GM12878 (cell line): ENCODE results near the gene ATCAY. TPM values are rescaled to one million over a fixed set of nuclear protein-coding genes. Genes with fewer than 3 reads are reported as not detected.

Experiments
- ATAC-seq: fragments of 200-7000 bp; cut with Tn5 transposase; 3 replicates; pipeline ENCODE4 v1.9.1; 2020; ENCODE audit warnings: mild to moderate bottlenecking, moderate library complexity
- BruUV-seq: library from RNA; stranded (reverse); fragments of 400-500 nt; replicated peaks from 2 replicates; lab custom pipeline; 2021; lab: Mats Ljungman, UMichigan
- CTCF ChIA-PET: fragments of 300-600 bp; sonication (Branson Sonifier 250); formaldehyde crosslinking; extraction: SDS; loops from one replicate; lab custom pipeline; 2021; ENCODE audit warnings: inconsistent platforms; lab: Yijun Ruan, JAX
- POLR2A ChIA-PET: fragments of 350-600 bp; formaldehyde crosslinking; extraction: SDS; loops from one replicate; lab custom pipeline; 2021; ENCODE audit warnings: inconsistent platforms; lab: Charles Lee
- RAD21 ChIA-PET: fragments of 300-600 bp; sonication (Branson Sonifier 250); formaldehyde crosslinking; loops from one replicate; lab custom pipeline; 2023; ENCODE audit warnings: antibody characterized with exemption; ENCODE audit not compliant: unreplicated experiment; lab: Charles Lee
- SMC1A ChIA-PET: fragments of 300-600 bp; sonication (Branson Sonifier 250); formaldehyde crosslinking; loops from one replicate; lab custom pipeline; 2023; ENCODE audit not compliant: unreplicated experiment, uncharacterized antibody; lab: Charles Lee
- DNase-seq: peaks from one replicate; pipeline ENCODE4 v3.0.0-alpha.2; 2011; ENCODE audit warnings: low read depth, low spot score
- FAIRE-seq: peaks from 3 replicates; lab custom pipeline; 2011; peaks lifted over from hg19 to GRCh38; lab: Jason Lieb, UNC
- H2AFZ ChIP-seq: 2 replicates; pipeline ENCODE4 v1.6.0; 2011; ENCODE audit warnings: low read depth, low read length, control low read depth; ENCODE audit not compliant: control insufficient read depth
- H3K27ac ChIP-seq: 2 replicates; pipeline ENCODE4 v1.5.1; 2011; ENCODE audit warnings: control low read depth; ENCODE audit not compliant: control insufficient read depth, insufficient read depth
- H3K27me3 ChIP-seq, 2 experiments: replicated peaks in 1 of 2; 2 replicates each; pipeline versions ENCODE4 v1.6.0 to v1.6.1; 2011; ENCODE audit warnings: low read length in 1 of 2; ENCODE audit not compliant: control insufficient read depth in 2 of 2, insufficient read depth in 2 of 2
- H3K36me3 ChIP-seq, 2 experiments: 2 replicates each; pipeline ENCODE4 v1.5.1; 2011; ENCODE audit warnings: low read length in 1 of 2; ENCODE audit not compliant: control insufficient read depth in 2 of 2, insufficient read depth in 2 of 2
- H3K4me1 ChIP-seq: 2 replicates; pipeline ENCODE4 v1.6.1; 2011; ENCODE audit warnings: mild to moderate bottlenecking, low read length, moderate library complexity, mixed read lengths; ENCODE audit not compliant: control insufficient read depth, insufficient read depth
- H3K4me2 ChIP-seq: 2 replicates; pipeline ENCODE4 v1.6.0; 2011; ENCODE audit warnings: control low read depth; ENCODE audit not compliant: control insufficient read depth, insufficient read depth
- H3K4me3 ChIP-seq: fragments of 200-600 bp; sonication (generic); 2 replicates; pipeline ENCODE4 v1.5.1; 2016
- H3K79me2 ChIP-seq: 2 replicates; pipeline ENCODE4 v1.6.0; 2011; ENCODE audit warnings: low read length; ENCODE audit not compliant: control insufficient read depth, insufficient read depth
- H3K9ac ChIP-seq: 2 replicates; pipeline ENCODE4 v1.8.0; 2011; ENCODE audit warnings: low read length, control low read depth, mixed read lengths; ENCODE audit not compliant: control insufficient read depth, insufficient read depth
- H3K9me3 ChIP-seq: replicated peaks from 3 replicates; pipeline ENCODE4 v1.5.1; 2011; ENCODE audit warnings: mild to moderate bottlenecking, low read length; ENCODE audit not compliant: control insufficient read depth, insufficient read depth
- H4K20me1 ChIP-seq: 2 replicates; pipeline ENCODE4 v1.6.0; 2011; ENCODE audit not compliant: control insufficient read depth, insufficient read depth
- BHLHE40 ChIP-seq, 2 experiments: fragments of 450-650 bp in 1 of 2; IDR thresholded peaks; 2 replicates each; pipeline ENCODE4 v1.6.1; 2011 to 2017; ENCODE audit warnings: low read depth in 2 of 2, borderline replicate concordance in 1 of 2, improper control_type of control experiment in 1 of 2, low read length in 1 of 2, mild to moderate bottlenecking in 1 of 2
- CBFB ChIP-seq: IDR thresholded peaks from 2 replicates; pipeline ENCODE4 v1.6.1; 2016; ENCODE audit warnings: antibody characterized with exemption, low read depth
- CEBPB ChIP-seq, 2 experiments: fragments of 150-350 bp in 1 of 2; IDR thresholded peaks; 2 replicates each; pipeline ENCODE4 v1.6.1; 2012 to 2014; ENCODE audit warnings: low read depth in 2 of 2, low read length in 2 of 2, borderline replicate concordance in 1 of 2, inconsistent platforms in 1 of 2
- ETV6 ChIP-seq, 2 experiments: fragments of 450-650 bp in 1 of 2; IDR thresholded peaks in 1 of 2; conservative IDR thresholded peaks in 1 of 2; 2 replicates each; pipeline ENCODE4 v1.6.1; 2014; ENCODE audit warnings: antibody characterized with exemption in 1 of 2, borderline replicate concordance in 1 of 2, low read depth in 1 of 2, mild to moderate bottlenecking in 1 of 2, moderate library complexity in 1 of 2
- NFIC ChIP-seq: IDR thresholded peaks from 2 replicates; pipeline ENCODE4 v1.6.1; 2012; ENCODE audit warnings: low read depth, mild to moderate bottlenecking, inconsistent platforms, low read length, moderate library complexity
- NR2F1 ChIP-seq: fragments of 450-650 bp; conservative IDR thresholded peaks from 2 replicates; pipeline ENCODE4 v1.6.1; 2017; ENCODE audit warnings: mild to moderate bottlenecking
- PKNOX1 ChIP-seq: fragments of 450-650 bp; IDR thresholded peaks from 2 replicates; pipeline ENCODE4 v1.6.1; 2016; ENCODE audit warnings: mild to moderate bottlenecking
- RB1 ChIP-seq: fragments of 450-650 bp; formaldehyde crosslinking; IDR thresholded peaks from 2 replicates; pipeline ENCODE4 v1.6.1; 2017; ENCODE audit warnings: mild to moderate bottlenecking, borderline replicate concordance
- RCOR1 ChIP-seq: conservative IDR thresholded peaks from 2 replicates; pipeline ENCODE4 v1.6.1; 2012; ENCODE audit warnings: low read depth, low read length, improper control_type of control experiment
- SREBF1 ChIP-seq: IDR thresholded peaks from 2 replicates; pipeline ENCODE4 v1.6.1; 2012; ENCODE audit warnings: mild to moderate bottlenecking, low read length
- SRF ChIP-seq, 2 experiments: IDR thresholded peaks; 2 replicates each; pipeline ENCODE4 v1.6.1; 2011; ENCODE audit warnings: low read depth in 2 of 2, low read length in 2 of 2, mild to moderate bottlenecking in 1 of 2, moderate library complexity in 1 of 2
- ZBTB4 ChIP-seq: fragments of 450-650 bp; formaldehyde crosslinking; IDR thresholded peaks from 2 replicates; pipeline ENCODE4 v1.4.0; 2022; ENCODE audit warnings: mild to moderate bottlenecking, moderate library complexity
- ZNF24 ChIP-seq: fragments of 450-650 bp; IDR thresholded peaks from 2 replicates; pipeline ENCODE4 v1.6.1; 2017; ENCODE audit warnings: antibody characterized with exemption, mild to moderate bottlenecking
- WGBS: methylation state at CpG from one replicate; pipeline ENCODE4 v1.1.6; 2016; ENCODE audit warnings: low lambda C conversion rate; ENCODE audit not compliant: insufficient replicate concordance, insufficient coverage; ENCODE audit errors: missing lambda C conversion rate; 5-methylcytosine and 5-hydroxymethylcytosine counted together
- in situ Hi-C: fragments of 300-500 bp; cut with MboI; formaldehyde crosslinking; loops from 9 replicates; pipeline ENCODE4 v1.14.3; 2018; ENCODE audit warnings: mixed read lengths
- intact Hi-C: fragments of 100-400 bp; cut with micrococcal nuclease; formaldehyde crosslinking; loops from one replicate; pipeline ENCODE4 v1.14.2; 2022; ENCODE audit not compliant: unreplicated experiment
- polyA plus RNA-seq, 11 experiments: library from polyadenylated mRNA; depleted of rRNA in 4 of 11; unstranded in 6 of 11; stranded (reverse) in 5 of 11; fragments of >200 nt; fragmentation: Nextera tagmentation in 4 of 11; fragmentation: Illumina TruSeq in 1 of 11; extraction: Ambion mirVana in 4 of 11; extraction: Trizol in 1 of 11; gene quantifications; 1 replicate in 1 of 11; 2 replicates in 10 of 11; pipeline versions ENCODE4 v1.2.1 to v1.2.3, GENCODE V29; 2011 to 2016; ENCODE audit warnings: inconsistent platforms in 2 of 11, missing spikeins in 2 of 11, low read depth in 1 of 11
- total RNA-seq, 4 experiments: library from RNA; depleted of rRNA in 3 of 4; stranded (reverse); fragments of >200 nt in 3 of 4; fragmentation: Illumina TruSeq in 1 of 4; extraction: Trizol in 1 of 4; gene quantifications; 2 replicates each; pipeline versions ENCODE4 v1.2.1 to v1.2.3, GENCODE V29; 2013 to 2021
- TF ChIP-seq, protein P1 (sequence below): fragments of 150-350 bp; IDR thresholded peaks from 2 replicates; pipeline ENCODE4 v1.6.1; 2016; ENCODE audit warnings: low read depth, low read length

The ATCAY gene
- total and polyA plus RNA-seq, 10 of the 15 experiments (the other 5 are each of a cell fraction or from before 2014, with no cell fraction given), result under 0.01 to 0.04 (median 0.02) TPM; not detected in 4

- Histone ChIP-seq H2AFZ (no peak overlapping the region), H3K79me2 (peaks cover 18% of the 10 kb centered on the region), H3K27ac (peak overlapping the region; percentile 42; the same call in 1 of the 2 replicates), H3K4me2 (peak overlapping the region; percentile 62), H3K27me3 (no peaks in the 10 kb centered on the region), H4K20me1 (no peaks in the 10 kb centered on the region; the same call in 1 of the 2 replicates), H3K9me3 (no peaks in the 10 kb centered on the region), H3K4me3 (peak overlapping the region; percentile 90), H3K9ac (peak overlapping the region; percentile 89), H3K4me1 (peaks cover 3% of the 10 kb centered on the region), H3K36me3 (peaks cover 0 to 3% of the 10 kb centered on the region in 2 experiments; a peak in 3 of 4 replicates)
- intact Hi-C loops (no loop called here), in situ Hi-C loops (no loop called here)
- CTCF ChIA-PET, result interaction anchor here (1.2 to 1.5 kb wide), 2 partner anchors 18 to 238 kb away, joined by 4 to 6 read pairs; no protein-coding TSS in a partner anchor
- DNase-seq (no peak), ATAC-seq (no peak), FAIRE-seq (no peak)
- WGBS, result 55% methylated on average over 23 of the region's 23 CpGs
- BruUV-seq, result TSS peak; percentile 53
- RAD21 ChIA-PET, result interaction anchor here (0.5 to 1.0 kb wide), 2 partner anchors 18 to 629 kb away, joined by 3 to 4 read pairs; no protein-coding TSS in a partner anchor
- POLR2A ChIA-PET, result interaction anchor here (0.7 to 3.3 kb wide), 4 partner anchors 16 to 208 kb away, joined by 3 to 12 read pairs (median 6); partner anchors contain the start of genes APBA3 and EEF2
- SMC1A ChIA-PET, result interaction anchor here (1.3 kb wide), 1 partner anchor 16 kb away, joined by 5 read pairs; the partner anchor contains the start of gene EEF2
- TF ChIP-seq ZNF24, result no peak
- no peak for TF ChIP-seq BHLHE40 (IDR thresholded peaks at IDR 0.05; ENCODE audit: borderline replicate concordance in 1 of 2, low read depth in 2 of 2, low read length in 1 of 2)
- no peak for TF ChIP-seq ZBTB4 (CRISPR knock-in tag)
- no peak for TF ChIP-seq NFIC
- TF ChIP-seq, protein P1, sequence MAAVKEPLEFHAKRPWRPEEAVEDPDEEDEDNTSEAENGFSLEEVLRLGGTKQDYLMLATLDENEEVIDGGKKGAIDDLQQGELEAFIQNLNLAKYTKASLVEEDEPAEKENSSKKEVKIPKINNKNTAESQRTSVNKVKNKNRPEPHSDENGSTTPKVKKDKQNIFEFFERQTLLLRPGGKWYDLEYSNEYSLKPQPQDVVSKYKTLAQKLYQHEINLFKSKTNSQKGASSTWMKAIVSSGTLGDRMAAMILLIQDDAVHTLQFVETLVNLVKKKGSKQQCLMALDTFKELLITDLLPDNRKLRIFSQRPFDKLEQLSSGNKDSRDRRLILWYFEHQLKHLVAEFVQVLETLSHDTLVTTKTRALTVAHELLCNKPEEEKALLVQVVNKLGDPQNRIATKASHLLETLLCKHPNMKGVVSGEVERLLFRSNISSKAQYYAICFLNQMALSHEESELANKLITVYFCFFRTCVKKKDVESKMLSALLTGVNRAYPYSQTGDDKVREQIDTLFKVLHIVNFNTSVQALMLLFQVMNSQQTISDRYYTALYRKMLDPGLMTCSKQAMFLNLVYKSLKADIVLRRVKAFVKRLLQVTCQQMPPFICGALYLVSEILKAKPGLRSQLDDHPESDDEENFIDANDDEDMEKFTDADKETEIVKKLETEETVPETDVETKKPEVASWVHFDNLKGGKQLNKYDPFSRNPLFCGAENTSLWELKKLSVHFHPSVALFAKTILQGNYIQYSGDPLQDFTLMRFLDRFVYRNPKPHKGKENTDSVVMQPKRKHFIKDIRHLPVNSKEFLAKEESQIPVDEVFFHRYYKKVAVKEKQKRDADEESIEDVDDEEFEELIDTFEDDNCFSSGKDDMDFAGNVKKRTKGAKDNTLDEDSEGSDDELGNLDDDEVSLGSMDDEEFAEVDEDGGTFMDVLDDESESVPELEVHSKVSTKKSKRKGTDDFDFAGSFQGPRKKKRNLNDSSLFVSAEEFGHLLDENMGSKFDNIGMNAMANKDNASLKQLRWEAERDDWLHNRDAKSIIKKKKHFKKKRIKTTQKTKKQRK, result no peak
- no peak for TF ChIP-seq NR2F1
- no peak for TF ChIP-seq CEBPB (IDR thresholded peaks at IDR 0.05; ENCODE audit: borderline replicate concordance in 1 of 2, low read depth in 2 of 2, low read length in 2 of 2)
- no peak for TF ChIP-seq CBFB
- TF ChIP-seq SREBF1, result no peak
- TF ChIP-seq SRF (IDR thresholded peaks at IDR 0.05; ENCODE audit: low read depth in 2 of 2, low read length in 2 of 2), result no peak
- TF ChIP-seq RB1, result no peak
- no peak for TF ChIP-seq ETV6 (conservative IDR thresholded peaks at IDR 0.05 in 1 of 2, IDR thresholded peaks at IDR 0.05 in 1 of 2; ENCODE audit: borderline replicate concordance in 1 of 2, low read depth in 1 of 2)
- no peak for TF ChIP-seq PKNOX1
- no peak for TF ChIP-seq RCOR1
These were observed 89.2 kb downstream of the ATCAY start for GRCh38 chr19:3969435-3970312.
